ENCODE measurements around the gene TRIM71. TPM values are rescaled to one million over a fixed set of nuclear protein-coding genes. Genes with fewer than 3 reads are reported as not detected.
"Not testable (repeated sequence)": the region's sequence is repeated elsewhere in the genome, so short reads cannot be mapped to it uniquely, and the experiment has no call there.

TRIM71 gene
- total RNA-seq, 2 donors from 2014 or later: not detected

DNA sequence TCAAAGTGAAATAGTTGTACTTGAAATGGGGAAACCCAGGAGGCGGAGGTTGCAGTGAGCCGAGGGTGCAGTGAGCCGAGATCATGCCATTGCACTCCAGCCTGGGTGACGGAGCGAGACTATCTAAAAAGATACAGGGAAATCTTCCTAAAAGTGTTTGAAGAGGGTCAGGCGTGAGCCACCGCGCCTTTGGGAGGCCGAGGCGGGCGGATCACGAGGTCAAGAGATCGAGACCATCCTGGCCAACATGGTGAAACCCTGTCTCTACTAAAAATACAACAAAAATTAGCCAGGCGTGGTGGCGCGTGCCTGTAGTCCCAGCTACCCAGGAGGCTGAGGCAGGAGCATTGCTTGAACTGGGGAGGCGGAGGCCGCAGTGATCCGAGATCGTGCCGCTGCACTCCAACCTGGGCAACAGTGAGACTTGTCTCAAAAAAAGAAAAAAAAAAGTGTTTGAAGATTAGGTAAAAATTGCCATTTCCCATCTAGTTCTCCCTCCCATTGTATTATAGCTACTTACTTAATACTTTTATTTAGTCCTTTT lies 5.9 kb downstream of the TRIM71 start:
- H3K9me3 Mint-ChIP-seq; H3K4me3 Mint-ChIP-seq; H3K4me1 Mint-ChIP-seq (ENCODE audit: low read depth in 2 of 2); ATAC-seq; H3K36me3 Mint-ChIP-seq; DNase-seq (ENCODE audit: low spot score); H3K27ac Mint-ChIP-seq: not testable (repeated sequence)
- H3K27me3 Mint-ChIP-seq: peaks cover 10 to 44% of the 10 kb centered on the region in 2 donors

DNA sequence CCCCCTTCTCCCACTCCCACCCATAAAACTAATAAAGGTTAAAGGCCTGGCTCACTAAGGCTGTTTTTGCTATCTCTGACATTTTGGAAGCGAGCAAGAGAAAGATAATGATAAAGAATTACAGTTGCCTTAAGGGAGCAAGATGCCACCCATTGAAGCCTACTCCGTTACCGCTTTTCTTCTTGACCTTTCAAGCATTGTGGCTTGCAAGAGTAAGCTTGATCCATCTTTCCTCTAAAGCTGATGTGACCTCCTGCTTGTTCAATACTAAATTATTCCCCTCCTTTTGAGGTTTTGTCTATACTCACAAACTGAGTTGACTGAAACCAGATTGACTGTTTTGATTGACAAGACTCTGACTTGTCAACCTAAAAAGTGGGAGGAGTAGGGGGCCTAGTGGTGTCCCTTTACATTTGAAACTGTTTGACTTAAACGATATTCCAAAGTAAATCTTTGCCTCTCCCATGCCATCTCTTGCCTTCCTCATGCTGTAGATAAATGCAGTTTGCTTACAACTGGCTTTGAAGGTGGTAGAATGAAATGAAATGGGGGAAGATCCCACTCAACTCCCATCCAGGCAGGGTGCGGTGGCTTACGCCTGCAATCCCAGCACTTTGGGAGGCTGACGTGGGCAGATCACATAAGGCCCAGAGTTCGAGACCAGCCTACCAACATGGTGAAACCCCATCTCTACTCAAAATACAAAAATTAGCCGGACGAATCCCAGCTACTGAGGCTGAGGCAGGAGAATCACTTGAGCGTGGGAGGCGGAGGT lies 8.0 kb downstream of the TRIM71 start:
- ATAC-seq (no peak), DNase-seq (ENCODE audit: low spot score) (no peak)
- no peak overlapping the region for H3K27ac Mint-ChIP-seq
- H3K4me1 Mint-ChIP-seq (ENCODE audit: low read depth in 2 of 2): no peaks in the 10 kb centered on the region
- H3K36me3 Mint-ChIP-seq: no peaks in the 10 kb centered on the region
- H3K9me3 Mint-ChIP-seq: no peaks in the 10 kb centered on the region
- no peak overlapping the region for H3K4me3 Mint-ChIP-seq
- peaks cover 4 to 28% of the 10 kb centered on the region in 2 donors for H3K27me3 Mint-ChIP-seq

DNA sequence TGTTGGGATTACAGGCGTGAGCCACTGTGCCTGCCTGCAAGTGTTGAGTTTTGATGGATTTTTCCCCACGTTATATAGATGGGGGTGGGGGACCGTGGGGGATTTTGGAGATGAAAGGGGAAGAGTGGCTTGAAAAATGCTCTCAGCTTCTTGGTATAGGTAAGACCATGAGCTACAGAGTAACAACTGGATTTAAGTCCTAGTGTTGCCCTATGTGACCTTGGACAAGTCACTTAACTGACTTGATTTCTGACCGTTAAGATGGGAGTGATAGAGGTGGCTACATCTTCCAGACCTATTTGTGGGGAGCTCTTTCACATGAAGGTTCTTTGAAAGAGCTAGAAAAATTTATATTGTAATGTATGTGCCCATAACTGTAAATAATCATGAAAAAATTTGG lies 13.3 kb downstream of the TRIM71 start:
- ATAC-seq: no peak
- Mint-ChIP-seq H3K4me3 (no peak overlapping the region), H3K27me3 (peaks cover 6 to 34% of the 10 kb centered on the region in 2 donors), H3K27ac (no peak overlapping the region), H3K36me3 (no peaks in the 10 kb centered on the region), H3K9me3 (no peaks in the 10 kb centered on the region), H3K4me1 (ENCODE audit: low read depth in 2 of 2) (no peaks in the 10 kb centered on the region)
- DNase-seq (ENCODE audit: low spot score): no peak

DNA sequence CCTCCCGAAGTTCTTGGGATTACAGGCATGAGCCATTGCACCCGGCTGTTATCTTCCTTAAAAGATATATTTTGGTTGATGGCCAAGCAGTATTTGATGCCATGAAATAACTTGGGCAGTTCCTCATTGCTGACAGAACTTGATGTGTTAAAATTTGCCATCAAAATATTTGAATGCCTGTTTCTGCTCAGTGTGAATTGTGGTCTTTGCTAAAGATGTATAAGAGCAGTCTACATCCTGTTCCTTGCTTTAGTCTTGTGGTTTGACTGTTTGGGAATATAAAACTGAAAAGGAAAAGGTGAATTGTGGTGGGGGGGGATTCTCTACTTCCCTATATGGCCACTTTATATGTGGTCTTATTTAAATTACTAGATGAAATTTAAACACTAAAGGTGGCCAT lies 14.0 kb downstream of the TRIM71 start:
- Mint-ChIP-seq H3K9me3 (no peaks in the 10 kb centered on the region), H3K27me3 (peaks cover 6 to 41% of the 10 kb centered on the region in 2 donors), H3K27ac (no peak overlapping the region), H3K4me1 (ENCODE audit: low read depth in 2 of 2) (no peaks in the 10 kb centered on the region), H3K4me3 (no peak overlapping the region), H3K36me3 (no peaks in the 10 kb centered on the region)
- ATAC-seq: no peak
- no peak for DNase-seq (ENCODE audit: low spot score)

DNA sequence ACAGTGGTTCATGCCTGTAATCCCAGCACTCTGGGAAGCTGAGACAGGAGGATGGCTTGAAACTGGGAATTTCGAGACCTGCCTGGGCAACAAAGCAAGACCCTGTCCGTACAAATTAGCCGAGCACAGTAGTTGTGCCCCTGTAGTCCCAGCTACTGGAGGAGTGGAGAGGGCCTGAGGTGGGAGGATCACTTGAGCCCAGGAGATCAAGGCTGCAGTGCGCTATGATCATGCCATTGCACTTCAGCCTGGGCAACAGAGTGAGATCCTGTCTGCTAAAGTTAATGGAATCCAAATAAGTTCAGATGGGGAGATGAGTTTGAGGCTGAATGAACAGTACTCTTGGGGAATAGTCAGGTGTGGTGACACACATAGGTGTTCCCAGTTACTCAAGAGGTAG lies 14.4 kb downstream of the TRIM71 start:
- Mint-ChIP-seq H3K27ac (no peak overlapping the region), H3K4me3 (no peak overlapping the region), H3K27me3 (peaks cover 6 to 45% of the 10 kb centered on the region in 2 donors), H3K36me3 (no peaks in the 10 kb centered on the region), H3K9me3 (no peaks in the 10 kb centered on the region), H3K4me1 (ENCODE audit: low read depth in 2 of 2) (no peaks in the 10 kb centered on the region)
- ATAC-seq (no peak), DNase-seq (ENCODE audit: low spot score) (no peak)

DNA sequence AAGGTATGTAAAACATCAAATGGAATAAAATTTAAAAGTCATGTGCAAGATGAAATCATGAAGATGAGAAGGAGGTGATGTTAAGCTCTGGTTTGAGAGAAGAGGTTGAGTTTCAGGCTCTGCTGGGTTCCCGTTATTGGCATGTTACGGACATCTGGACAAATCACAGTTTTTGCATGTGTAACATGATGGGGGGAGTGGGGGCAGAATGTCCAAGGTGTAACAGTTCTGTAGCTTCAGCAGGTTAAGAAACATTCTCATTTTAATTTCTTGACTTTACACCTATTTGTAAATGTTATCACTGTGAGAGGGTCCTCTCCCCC lies 17.2 kb downstream of the TRIM71 start:
- Mint-ChIP-seq H3K27me3 (peaks cover 6 to 36% of the 10 kb centered on the region in 2 donors), H3K36me3 (no peaks in the 10 kb centered on the region), H3K4me3 (no peak overlapping the region), H3K9me3 (no peaks in the 10 kb centered on the region), H3K4me1 (ENCODE audit: low read depth in 2 of 2) (no peaks in the 10 kb centered on the region), H3K27ac (no peak overlapping the region)
- DNase-seq (ENCODE audit: low spot score) (no peak), ATAC-seq (no peak)

DNA sequence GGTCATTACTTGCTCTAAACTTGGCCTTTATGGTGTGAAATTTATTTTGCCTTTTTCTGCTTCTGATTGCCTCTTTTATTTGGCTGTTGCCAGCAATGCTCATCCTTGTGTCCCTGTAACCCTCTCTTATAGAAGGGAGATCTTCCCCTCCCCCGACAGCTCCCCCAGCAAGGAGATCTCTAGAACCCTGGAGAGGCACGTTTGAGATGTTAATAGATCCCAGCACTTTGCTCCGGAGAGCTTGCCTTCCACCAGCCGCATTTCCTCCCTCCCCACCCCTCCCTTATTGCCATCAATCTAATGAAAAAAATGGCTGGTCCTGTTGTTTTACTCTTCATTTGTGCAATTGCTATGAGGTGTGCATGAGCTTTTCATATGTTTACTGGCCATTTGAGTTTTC lies 18.2 kb downstream of the TRIM71 start:
- no peak overlapping the region for H3K4me3 Mint-ChIP-seq
- no peaks in the 10 kb centered on the region for H3K9me3 Mint-ChIP-seq
- DNase-seq (ENCODE audit: low spot score) (no peak), ATAC-seq (no peak)
- H3K27ac Mint-ChIP-seq: no peak overlapping the region
- H3K27me3 Mint-ChIP-seq: peaks cover 6 to 36% of the 10 kb centered on the region in 2 donors
- no peaks in the 10 kb centered on the region for H3K4me1 Mint-ChIP-seq (ENCODE audit: low read depth in 2 of 2)
- H3K36me3 Mint-ChIP-seq: no peaks in the 10 kb centered on the region

DNA sequence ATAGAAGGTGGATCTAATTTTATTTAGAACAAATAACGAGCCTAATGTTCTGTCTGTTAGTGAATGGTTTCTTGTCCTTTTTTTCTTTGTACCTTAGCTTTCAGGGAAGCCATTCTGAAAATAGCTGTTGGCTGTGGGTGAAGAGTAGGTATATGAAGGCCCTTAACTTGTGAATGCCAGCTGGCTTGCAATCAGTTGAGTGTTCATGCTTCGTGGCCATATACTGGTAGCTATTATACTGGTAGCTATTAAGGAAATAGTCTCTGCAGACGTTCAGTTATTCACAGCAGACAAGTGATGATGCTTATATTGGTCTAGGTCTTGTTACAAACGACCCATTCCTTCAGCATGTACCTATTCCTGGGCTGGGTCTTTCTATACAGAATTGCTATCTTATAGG lies 18.8 kb downstream of the TRIM71 start:
- Mint-ChIP-seq H3K27me3 (peaks cover 6 to 36% of the 10 kb centered on the region in 2 donors), H3K27ac (no peak overlapping the region), H3K4me3 (no peak overlapping the region), H3K9me3 (no peaks in the 10 kb centered on the region), H3K36me3 (no peaks in the 10 kb centered on the region), H3K4me1 (ENCODE audit: low read depth in 2 of 2) (no peaks in the 10 kb centered on the region)
- no peak for DNase-seq (ENCODE audit: low spot score)
- no peak for ATAC-seq

DNA sequence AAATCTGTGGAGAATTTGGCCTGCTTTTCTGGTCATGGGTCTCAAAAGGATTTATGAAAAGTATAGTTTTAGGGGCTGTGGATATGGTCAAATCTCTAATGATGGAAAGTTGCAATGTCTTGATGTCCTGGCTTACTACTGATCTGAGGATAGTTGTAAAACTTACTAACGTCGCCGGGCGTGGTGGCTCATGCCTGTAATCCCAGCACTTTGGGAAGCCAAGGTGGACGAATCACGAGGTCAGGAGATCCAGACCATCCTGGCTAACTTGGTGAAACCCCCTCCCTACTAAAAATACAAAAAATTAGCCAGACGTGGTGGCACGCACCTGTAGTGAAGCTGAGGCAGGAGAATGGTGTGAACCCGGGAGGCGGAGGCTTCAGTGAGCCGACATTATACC lies 19.6 kb downstream of the TRIM71 start:
- no peak overlapping the region for H3K27ac Mint-ChIP-seq
- peaks cover 0 to 1% of the 10 kb centered on the region in 2 donors for H3K4me1 Mint-ChIP-seq (ENCODE audit: low read depth in 2 of 2)
- no peak overlapping the region for H3K4me3 Mint-ChIP-seq
- no peaks in the 10 kb centered on the region for H3K36me3 Mint-ChIP-seq
- no peaks in the 10 kb centered on the region for H3K9me3 Mint-ChIP-seq
- peaks cover 4 to 31% of the 10 kb centered on the region in 2 donors for H3K27me3 Mint-ChIP-seq
- DNase-seq (ENCODE audit: low spot score) (no peak), ATAC-seq (no peak)

DNA sequence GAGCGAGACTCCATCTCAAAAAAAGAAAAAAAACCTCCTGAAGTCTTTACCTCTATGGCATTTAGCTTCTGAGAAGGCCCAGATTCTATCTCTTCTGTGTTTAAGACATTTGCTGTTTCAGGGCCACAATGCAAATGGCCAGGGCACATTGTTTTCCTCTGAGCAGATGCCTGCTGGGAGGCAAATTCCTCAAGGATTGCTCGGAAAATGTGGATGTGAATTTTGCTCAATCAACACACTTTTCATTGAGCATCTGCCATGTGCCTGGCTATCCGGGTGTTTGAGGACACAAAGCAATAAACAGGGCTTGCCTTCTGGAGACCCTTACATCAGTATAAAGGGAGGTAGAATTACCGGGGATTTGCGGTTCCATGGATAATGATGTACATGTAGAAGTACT lies 20.0 kb downstream of the TRIM71 start:
- no peak for ATAC-seq
- Mint-ChIP-seq H3K27ac (no peak overlapping the region), H3K4me3 (no peak overlapping the region), H3K9me3 (no peaks in the 10 kb centered on the region), H3K36me3 (no peaks in the 10 kb centered on the region), H3K27me3 (peaks cover 3 to 30% of the 10 kb centered on the region in 2 donors), H3K4me1 (ENCODE audit: low read depth in 2 of 2) (peaks cover 0 to 2% of the 10 kb centered on the region in 2 donors)
- no peak for DNase-seq (ENCODE audit: low spot score)

DNA sequence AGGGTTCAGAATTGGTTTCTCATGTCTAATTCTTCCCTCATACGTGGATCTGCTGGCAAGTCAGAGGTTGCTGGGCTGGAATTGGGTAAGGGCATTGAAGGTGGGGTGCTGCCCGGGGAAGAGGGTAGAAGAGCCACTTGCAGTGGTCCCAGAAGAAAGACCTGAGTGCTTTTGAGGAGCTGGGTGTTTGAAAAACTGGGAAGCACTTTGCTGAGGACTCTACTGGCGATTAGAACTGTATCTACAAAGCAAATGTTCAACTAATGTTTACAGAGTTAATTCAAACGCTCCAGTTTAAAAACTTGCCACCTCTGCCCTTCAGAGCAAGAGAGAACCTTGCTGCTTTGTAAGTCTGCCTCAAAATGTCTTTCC lies 21.9 kb downstream of the TRIM71 start:
- ATAC-seq: no peak

DNA sequence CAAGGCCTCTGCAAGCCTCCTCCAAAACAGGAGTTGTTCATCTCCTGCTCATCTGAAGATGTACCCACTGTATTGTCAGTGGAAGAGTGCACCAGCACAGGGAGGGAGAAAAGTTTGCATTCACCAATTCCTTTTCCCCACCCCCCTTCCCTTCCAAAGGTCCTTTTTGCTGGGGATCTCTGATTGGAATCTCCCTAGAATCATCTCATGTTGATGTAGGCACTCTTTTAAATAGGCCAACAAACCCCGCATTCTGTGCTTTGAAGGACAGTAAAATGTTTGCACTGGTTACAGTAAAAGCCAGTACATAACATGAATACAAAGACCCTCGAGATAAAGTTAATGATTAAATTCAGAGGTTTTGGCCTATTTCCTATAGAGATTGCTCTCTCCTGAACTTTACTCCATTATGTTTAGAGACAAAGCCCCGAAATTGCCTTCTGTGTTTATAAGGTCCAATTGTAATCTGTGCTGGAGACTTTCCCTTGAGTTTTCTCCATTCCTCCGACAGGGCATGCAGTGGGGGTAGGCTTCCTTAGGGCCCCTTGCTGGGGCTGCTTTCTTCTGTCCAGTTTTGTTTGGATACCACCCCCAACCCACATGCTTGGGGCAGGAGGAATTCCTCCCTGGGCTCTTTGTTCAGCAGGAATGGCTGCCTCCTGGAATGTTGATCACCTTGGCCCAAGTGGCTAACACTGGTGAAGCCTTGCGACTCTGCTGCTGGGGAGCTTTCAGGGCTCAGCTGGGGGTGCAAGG lies 22.5 kb downstream of the TRIM71 start:
- H3K9me3 Mint-ChIP-seq: no peaks in the 10 kb centered on the region
- ATAC-seq (no peak), DNase-seq (ENCODE audit: low spot score) (no peak)
- H3K4me3 Mint-ChIP-seq: no peak overlapping the region
- no peak overlapping the region for H3K27ac Mint-ChIP-seq
- peaks cover 0 to 17% of the 10 kb centered on the region in 2 donors for H3K27me3 Mint-ChIP-seq
- H3K4me1 Mint-ChIP-seq (ENCODE audit: low read depth in 2 of 2): peaks cover 0 to 2% of the 10 kb centered on the region in 2 donors
- H3K36me3 Mint-ChIP-seq: no peaks in the 10 kb centered on the region

More for the DNA sequence above, 21.9 kb downstream of the TRIM71 start:
- no peaks in the 10 kb centered on the region for H3K9me3 Mint-ChIP-seq
- no peak overlapping the region for H3K4me3 Mint-ChIP-seq
- peaks cover 3 to 23% of the 10 kb centered on the region in 2 donors for H3K27me3 Mint-ChIP-seq
- H3K4me1 Mint-ChIP-seq (ENCODE audit: low read depth in 2 of 2): peaks cover 0 to 2% of the 10 kb centered on the region in 2 donors
- H3K27ac Mint-ChIP-seq: no peak overlapping the region
- no peaks in the 10 kb centered on the region for H3K36me3 Mint-ChIP-seq
- no peak for DNase-seq (ENCODE audit: low spot score)

DNA sequence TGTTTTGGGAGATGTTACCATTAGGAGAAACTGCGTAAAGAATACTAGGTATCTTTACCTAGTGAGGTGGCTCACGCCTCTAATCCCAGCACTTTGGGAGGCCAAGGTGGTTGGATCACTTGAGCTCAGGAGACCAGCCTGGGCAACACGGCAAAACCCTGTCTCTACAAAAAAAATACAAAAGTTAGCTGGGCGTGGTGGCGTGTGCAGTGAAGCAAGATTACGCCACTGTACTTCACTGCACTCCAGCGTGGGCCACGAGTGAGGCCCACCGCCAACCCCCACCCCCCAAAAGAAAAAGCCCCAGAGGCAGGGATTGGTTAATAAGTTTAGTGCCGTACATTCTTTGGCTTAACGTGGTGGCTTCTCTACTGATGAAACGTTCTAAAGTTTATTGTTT lies 23.5 kb downstream of the TRIM71 start:
- Mint-ChIP-seq H3K27me3 (peaks cover 0 to 9% of the 10 kb centered on the region in 2 donors), H3K36me3 (no peaks in the 10 kb centered on the region), H3K9me3 (no peaks in the 10 kb centered on the region), H3K4me3 (no peak overlapping the region), H3K27ac (no peak overlapping the region), H3K4me1 (ENCODE audit: low read depth in 2 of 2) (peaks cover 0 to 2% of the 10 kb centered on the region in 2 donors)
- DNase-seq (ENCODE audit: low spot score) (no peak), ATAC-seq (no peak)

DNA sequence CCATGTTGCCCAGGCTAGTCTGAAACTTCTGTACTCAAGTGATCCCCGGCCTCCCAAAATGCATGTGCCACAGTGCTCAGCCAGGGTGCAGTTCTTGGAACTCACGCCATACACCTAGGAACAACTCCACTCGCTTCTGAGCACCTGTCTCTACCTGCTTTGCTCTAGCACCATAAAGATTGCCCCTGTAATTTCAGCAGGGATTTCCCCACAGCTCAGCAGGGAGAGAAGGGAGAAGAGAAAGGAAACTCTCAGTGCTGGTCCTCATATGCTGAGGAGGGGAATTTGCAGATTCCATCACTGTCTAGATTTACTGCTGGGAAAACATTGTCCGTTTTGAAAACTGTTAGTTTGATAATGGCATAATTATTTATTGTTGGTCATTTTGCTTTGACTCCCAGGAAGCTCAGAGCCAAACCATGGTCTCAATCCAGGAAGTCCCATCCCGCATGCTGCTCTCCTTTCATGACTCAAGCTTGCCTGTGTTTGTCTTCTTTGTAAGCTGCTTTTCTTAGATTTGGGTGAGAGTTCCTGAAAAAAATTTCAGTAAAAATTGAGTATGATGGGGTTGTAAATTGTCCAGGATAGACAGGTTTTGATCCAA lies 24.2 kb downstream of the TRIM71 start:
- DNase-seq (ENCODE audit: low spot score) (no peak), ATAC-seq (no peak)
- Mint-ChIP-seq H3K9me3 (no peaks in the 10 kb centered on the region), H3K27me3 (peaks cover 2 to 3% of the 10 kb centered on the region in 2 donors), H3K4me1 (ENCODE audit: low read depth in 2 of 2) (peaks cover 0 to 2% of the 10 kb centered on the region in 2 donors), H3K27ac (no peak overlapping the region), H3K4me3 (no peak overlapping the region), H3K36me3 (no peaks in the 10 kb centered on the region)
